Esophagus muscularis mucosa (tissue), 4 donors: ENCODE measurements around the gene OR1K1.

ENCODE experiments used
- EP300 ChIP-seq: sonication (generic); formaldehyde crosslinking; IDR thresholded peaks from one replicate; pipeline ENCODE4 v1.6.1; 2017; ENCODE audit warnings: antibody characterized with exemption
- POLR2A ChIP-seq: fragments of 450-650 bp; IDR thresholded peaks from one replicate; pipeline ENCODE4 v1.6.1; 2017; ENCODE audit warnings: antibody characterized with exemption, moderate library complexity, mild to moderate bottlenecking, low read depth
- POLR2AphosphoS5 ChIP-seq, 2 donors: sonication (generic); formaldehyde crosslinking; IDR thresholded peaks; one replicate each; pipeline ENCODE4 v1.6.1; 2017; ENCODE audit warnings: antibody characterized with exemption in 2 of 2
- TF ChIP-seq, protein P1 (sequence below), 3 experiments: fragments of 200-600 bp in 2 of 3; fragments of 450-650 bp in 1 of 3; sonication (generic) in 2 of 3; IDR thresholded peaks; one replicate each; pipeline ENCODE4 v1.5.1; 2017 to 2019; ENCODE audit warnings: antibody characterized with exemption in 3 of 3, mild to moderate bottlenecking in 2 of 3, moderate library complexity in 1 of 3

DNA sequence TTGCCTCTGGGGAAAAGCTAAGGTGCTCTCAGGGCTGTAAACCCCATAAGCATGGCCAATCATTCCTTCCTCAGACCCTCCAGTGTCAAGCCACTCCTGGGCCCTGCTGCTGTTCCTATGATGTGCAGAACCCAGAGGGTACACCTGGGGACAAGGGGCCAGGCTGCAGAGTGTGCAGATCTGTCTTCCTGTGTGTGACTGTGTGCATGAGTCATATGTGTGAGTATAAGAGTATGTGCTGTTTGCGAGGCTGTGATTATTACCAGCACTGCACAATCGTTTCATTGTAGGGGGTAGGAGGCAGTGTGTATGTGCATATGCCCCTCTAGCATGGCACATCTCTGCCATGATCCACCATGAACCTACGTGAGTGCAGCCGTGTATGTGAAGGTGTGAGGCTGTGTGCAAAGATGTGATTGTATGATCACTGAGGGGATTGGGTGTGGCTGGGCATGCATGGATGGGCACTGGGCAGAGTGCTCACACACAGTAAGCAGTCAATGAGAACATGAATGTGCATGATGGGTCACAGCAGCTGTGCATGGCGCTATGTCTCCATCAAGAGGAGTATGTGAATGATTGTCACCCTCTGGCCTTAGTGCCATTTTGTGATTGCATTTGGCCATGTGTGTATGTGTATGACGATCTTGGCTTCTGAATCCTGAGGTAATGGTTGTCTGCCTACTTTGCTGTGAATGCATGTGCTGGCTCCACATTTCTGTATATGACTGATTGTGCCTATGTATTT, 2.4 kb upstream of the OR1K1 start:
- no peak for TF ChIP-seq POLR2AphosphoS5 (IDR thresholded peaks at IDR 0.05)
- TF ChIP-seq POLR2A, result no peak
- TF ChIP-seq, protein P1, sequence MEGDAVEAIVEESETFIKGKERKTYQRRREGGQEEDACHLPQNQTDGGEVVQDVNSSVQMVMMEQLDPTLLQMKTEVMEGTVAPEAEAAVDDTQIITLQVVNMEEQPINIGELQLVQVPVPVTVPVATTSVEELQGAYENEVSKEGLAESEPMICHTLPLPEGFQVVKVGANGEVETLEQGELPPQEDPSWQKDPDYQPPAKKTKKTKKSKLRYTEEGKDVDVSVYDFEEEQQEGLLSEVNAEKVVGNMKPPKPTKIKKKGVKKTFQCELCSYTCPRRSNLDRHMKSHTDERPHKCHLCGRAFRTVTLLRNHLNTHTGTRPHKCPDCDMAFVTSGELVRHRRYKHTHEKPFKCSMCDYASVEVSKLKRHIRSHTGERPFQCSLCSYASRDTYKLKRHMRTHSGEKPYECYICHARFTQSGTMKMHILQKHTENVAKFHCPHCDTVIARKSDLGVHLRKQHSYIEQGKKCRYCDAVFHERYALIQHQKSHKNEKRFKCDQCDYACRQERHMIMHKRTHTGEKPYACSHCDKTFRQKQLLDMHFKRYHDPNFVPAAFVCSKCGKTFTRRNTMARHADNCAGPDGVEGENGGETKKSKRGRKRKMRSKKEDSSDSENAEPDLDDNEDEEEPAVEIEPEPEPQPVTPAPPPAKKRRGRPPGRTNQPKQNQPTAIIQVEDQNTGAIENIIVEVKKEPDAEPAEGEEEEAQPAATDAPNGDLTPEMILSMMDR (IDR thresholded peaks at IDR 0.05), result no peak
- no peak for TF ChIP-seq EP300
